BE2C (cell line): ENCODE data around the gene SLC39A1.

Experiments
- DNase-seq: peaks from one replicate; pipeline ENCODE4 v3.0.0-alpha.2; 2020
- H3K27me3 ChIP-seq: fragments of 250-450 bp; sonication (Bioruptor Pico); 2 replicates; pipeline ENCODE4 v1.5.1; 2020; ENCODE audit warnings: mild to moderate bottlenecking
- H3K36me3 ChIP-seq: fragments of 250-450 bp; sonication (Bioruptor Pico); 2 replicates; pipeline ENCODE4 v1.5.1; 2020; ENCODE audit warnings: mild to moderate bottlenecking
- H3K4me1 ChIP-seq: fragments of 250-450 bp; sonication (Bioruptor Pico); 2 replicates; pipeline ENCODE4 v1.5.1; 2020
- H3K4me3 ChIP-seq: 2 replicates; pipeline ENCODE4 v1.5.1; 2011; ENCODE audit warnings: low read depth, low read length
- H3K9me3 ChIP-seq: fragments of 250-450 bp; sonication (Bioruptor Pico); 2 replicates; pipeline ENCODE4 v1.5.1; 2020
- CTCF ChIP-seq: IDR thresholded peaks from 2 replicates; pipeline ENCODE4 v1.5.1; 2012; ENCODE audit warnings: mild to moderate bottlenecking, low read depth, low read length

SLC39A1 gene

GRCh38 chr1:153968408-153968807 lies 5.1 kb upstream of the SLC39A1 start:
- no peaks in the 10 kb centered on the region for H3K9me3 ChIP-seq
- peak; percentile 37 for DNase-seq
- H3K4me3 ChIP-seq = peak overlapping the region; percentile 85
- H3K27me3 ChIP-seq = no peaks in the 10 kb centered on the region
- no peak for TF ChIP-seq CTCF
- H3K36me3 ChIP-seq = no peaks in the 10 kb centered on the region; the same call in 1 of the 2 replicates
- H3K4me1 ChIP-seq = no peaks in the 10 kb centered on the region

- H3K4me3 ChIP-seq = peak overlapping the region; percentile 85
- no peak for TF ChIP-seq CTCF
- no peaks in the 10 kb centered on the region for H3K9me3 ChIP-seq
- no peaks in the 10 kb centered on the region for H3K36me3 ChIP-seq
- H3K4me1 ChIP-seq = no peaks in the 10 kb centered on the region
- peak; percentile 35 for DNase-seq
- no peaks in the 10 kb centered on the region for H3K27me3 ChIP-seq
Observed at GRCh38 chr1:153968000-153968363, 4.6 kb upstream of the SLC39A1 start.

- peak; percentile 48 for TF ChIP-seq CTCF
- Histone ChIP-seq H3K36me3 (no peaks in the 10 kb centered on the region), H3K4me1 (no peaks in the 10 kb centered on the region), H3K4me3 (peak within 1 kb of the TSS; percentile 85), H3K9me3 (no peaks in the 10 kb centered on the region), H3K27me3 (no peaks in the 10 kb centered on the region)
- peak; percentile 94 for DNase-seq
Observed at GRCh38 chr1:153967107-153967999, 4.0 kb upstream of the SLC39A1 start, which contains the start of gene CREB3L4. Gene CREB3L4, plus strand, starts transcription at chr1:153967902. Its CDS starts 624 bp downstream, at chr1:153968526.

GRCh38 chr1:153963850-153964331 lies 554 bp upstream of the SLC39A1 start:
- no peaks in the 10 kb centered on the region for H3K27me3 ChIP-seq
- peak overlapping the region; percentile 97 for H3K4me3 ChIP-seq
- H3K36me3 ChIP-seq = peaks cover 3% of the 10 kb centered on the region
- TF ChIP-seq CTCF = no peak
- no peak for DNase-seq
- no peaks in the 10 kb centered on the region for H3K4me1 ChIP-seq
- H3K9me3 ChIP-seq = no peaks in the 10 kb centered on the region

- Histone ChIP-seq H3K27me3 (no peaks in the 10 kb centered on the region), H3K9me3 (no peaks in the 10 kb centered on the region), H3K36me3 (peaks cover 3% of the 10 kb centered on the region), H3K4me1 (no peaks in the 10 kb centered on the region), H3K4me3 (peak overlapping the region; percentile 97)
- no peak for DNase-seq
- no peak for TF ChIP-seq CTCF
Observed at GRCh38 chr1:153962088-153963029, 978 bp downstream of the SLC39A1 start.
